Measurements from ENCODE around the gene RNF103.

RNF103 gene

DNA sequence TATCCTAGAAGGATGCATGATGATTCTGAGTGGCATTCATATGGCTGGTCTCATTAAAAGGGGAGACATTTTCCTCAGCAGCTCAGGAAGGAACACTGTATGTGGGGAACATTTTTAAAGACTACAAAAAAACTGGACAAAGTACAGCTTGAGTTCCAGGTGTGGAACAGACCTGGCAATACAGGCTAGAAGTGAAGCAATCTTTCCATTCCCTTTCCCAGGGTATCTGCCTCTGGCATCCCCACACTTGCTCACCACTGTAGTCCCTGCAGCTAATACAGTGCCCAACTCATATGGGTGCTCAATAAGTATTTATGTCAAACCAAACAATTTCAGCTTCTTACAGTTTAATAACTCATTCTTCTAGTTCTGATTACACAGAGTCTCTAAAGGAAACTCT lies 8.1 kb downstream of the RNF103 start:
- no peak for DNase-seq (ENCODE audit: low read depth)
- H3K4me3 ChIP-seq (ENCODE audit: low read length), result no peak overlapping the region
- TF ChIP-seq, protein P1, sequence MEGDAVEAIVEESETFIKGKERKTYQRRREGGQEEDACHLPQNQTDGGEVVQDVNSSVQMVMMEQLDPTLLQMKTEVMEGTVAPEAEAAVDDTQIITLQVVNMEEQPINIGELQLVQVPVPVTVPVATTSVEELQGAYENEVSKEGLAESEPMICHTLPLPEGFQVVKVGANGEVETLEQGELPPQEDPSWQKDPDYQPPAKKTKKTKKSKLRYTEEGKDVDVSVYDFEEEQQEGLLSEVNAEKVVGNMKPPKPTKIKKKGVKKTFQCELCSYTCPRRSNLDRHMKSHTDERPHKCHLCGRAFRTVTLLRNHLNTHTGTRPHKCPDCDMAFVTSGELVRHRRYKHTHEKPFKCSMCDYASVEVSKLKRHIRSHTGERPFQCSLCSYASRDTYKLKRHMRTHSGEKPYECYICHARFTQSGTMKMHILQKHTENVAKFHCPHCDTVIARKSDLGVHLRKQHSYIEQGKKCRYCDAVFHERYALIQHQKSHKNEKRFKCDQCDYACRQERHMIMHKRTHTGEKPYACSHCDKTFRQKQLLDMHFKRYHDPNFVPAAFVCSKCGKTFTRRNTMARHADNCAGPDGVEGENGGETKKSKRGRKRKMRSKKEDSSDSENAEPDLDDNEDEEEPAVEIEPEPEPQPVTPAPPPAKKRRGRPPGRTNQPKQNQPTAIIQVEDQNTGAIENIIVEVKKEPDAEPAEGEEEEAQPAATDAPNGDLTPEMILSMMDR (IDR thresholded peaks at IDR 0.05; ENCODE audit: insufficient read depth, low read depth, low read length, missing control alignments), result no peak

DNA sequence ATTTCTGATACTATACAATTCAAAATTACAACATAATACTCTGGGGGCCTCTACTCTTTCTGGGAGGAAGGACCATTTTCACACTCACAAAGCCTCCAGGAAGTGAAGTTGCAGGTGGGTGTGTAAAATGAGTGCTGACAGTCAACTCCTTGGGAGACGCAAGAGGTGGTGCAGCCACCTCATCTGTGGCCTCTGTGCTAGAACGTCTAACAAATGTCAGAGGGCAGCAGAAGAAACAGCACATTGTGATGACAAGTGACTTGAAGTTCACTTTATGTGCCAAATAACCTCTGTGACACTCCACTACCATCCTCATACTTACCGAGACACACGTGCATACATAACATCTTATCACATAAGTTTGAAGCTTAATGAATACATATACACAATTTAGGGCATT lies 10.2 kb downstream of the RNF103 start:
- DNase-seq (ENCODE audit: low read depth), result no peak
- TF ChIP-seq, protein P1 (IDR thresholded peaks at IDR 0.05; ENCODE audit: insufficient read depth, low read depth, low read length, missing control alignments), result no peak
- H3K4me3 ChIP-seq (ENCODE audit: low read length), result no peak overlapping the region

DNA sequence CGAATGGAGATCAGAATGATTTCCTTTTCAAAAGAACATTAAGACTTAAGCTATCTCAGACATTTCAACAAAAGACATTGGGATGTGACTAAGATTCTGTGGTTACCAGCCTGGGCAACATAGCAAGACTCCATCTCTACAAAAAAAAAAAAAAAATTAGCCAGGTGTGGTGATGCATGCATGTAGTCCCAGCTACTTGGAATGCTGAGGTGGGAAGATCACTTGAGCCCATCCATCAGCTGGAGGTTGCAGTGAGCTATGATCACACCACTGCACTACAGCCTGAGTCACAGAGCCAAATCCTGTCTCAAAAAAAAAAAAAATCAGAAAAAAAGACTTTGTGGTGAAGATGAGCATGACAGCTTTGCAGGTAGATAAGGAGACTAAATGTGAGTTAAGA lies 12.8 kb downstream of the RNF103 start:
- DNase-seq (ENCODE audit: low read depth), result no peak
- TF ChIP-seq, protein P1 (IDR thresholded peaks at IDR 0.05; ENCODE audit: insufficient read depth, low read depth, low read length, missing control alignments), result no peak

DNA sequence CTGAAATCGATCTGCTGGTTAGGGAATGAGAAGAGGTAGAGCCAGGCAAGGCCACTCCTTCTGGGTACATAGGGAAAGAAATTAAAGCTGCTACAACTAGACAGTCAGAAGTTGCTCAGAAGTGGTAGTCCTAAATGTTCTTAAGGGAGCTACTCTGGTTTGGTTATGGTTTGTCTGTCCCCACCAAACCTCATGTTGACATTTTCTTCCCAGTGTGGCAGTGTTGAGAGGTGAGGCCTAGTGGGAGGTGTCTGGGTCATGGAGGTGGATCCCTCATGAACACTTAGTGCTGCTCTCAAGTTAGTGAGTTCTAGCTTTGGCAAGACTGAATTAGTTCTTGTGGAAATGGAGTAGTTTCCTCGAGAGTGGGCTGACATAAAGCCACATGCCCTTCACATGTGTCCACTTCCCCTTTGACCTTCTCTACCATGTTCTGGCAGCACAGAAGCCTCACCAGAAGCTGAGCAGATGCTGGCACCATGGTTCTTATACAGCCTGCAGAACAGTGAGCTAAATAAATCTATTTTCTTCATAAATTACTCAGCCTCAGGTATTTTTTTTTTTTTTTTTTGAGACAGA lies 14.7 kb downstream of the RNF103 start:
- no peak overlapping the region for H3K4me3 ChIP-seq (ENCODE audit: low read length)
- no peak for DNase-seq (ENCODE audit: low read depth)
- TF ChIP-seq, protein P1 (IDR thresholded peaks at IDR 0.05; ENCODE audit: insufficient read depth, low read depth, low read length, missing control alignments), result no peak

More for the DNA sequence above, 12.8 kb downstream of the RNF103 start:
- no peak overlapping the region for H3K4me3 ChIP-seq (ENCODE audit: low read length)

DNA sequence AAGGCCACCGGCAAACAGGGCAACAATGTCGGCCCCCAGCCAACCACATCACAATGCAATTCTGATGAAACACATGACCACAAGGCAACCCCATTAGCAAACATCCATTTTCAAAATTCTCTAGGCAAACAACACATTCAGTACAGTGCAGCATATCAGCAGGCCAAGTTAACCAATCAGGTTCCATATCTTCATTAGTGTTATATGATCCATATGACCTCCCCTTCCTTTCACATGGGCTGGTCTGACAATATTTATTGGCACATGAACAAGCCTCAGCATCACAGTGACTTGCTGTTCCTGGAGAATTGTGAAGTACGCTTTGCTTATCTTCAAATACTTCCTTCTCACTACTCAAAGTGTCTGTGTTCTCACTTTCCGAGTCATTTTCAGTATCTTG lies 19.8 kb downstream of the RNF103 start:
- TF ChIP-seq, protein P1 (IDR thresholded peaks at IDR 0.05; ENCODE audit: insufficient read depth, low read depth, low read length, missing control alignments), result no peak
- DNase-seq (ENCODE audit: low read depth), result no peak
- H3K4me3 ChIP-seq (ENCODE audit: low read length), result no peak overlapping the region

DNA sequence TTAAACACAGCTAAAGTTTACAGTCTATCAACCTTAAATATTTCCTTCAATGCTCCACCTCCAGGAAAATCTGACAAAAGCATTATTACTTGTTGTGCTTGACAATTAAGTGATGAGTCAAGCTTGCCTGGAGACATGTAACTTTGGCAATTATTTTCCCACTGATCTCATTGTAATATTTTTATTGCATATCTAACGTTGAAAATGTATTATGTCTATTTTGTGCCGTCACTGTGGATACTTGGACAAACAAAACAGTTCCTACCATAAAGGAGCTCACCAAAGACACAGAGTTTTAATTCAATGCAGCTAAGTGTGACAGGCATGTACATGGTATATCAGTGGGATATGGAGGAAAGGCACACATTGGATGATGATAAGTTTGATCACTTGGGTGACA lies 24.7 kb downstream of the RNF103 start:
- TF ChIP-seq, protein P1 (IDR thresholded peaks at IDR 0.05; ENCODE audit: insufficient read depth, low read depth, low read length, missing control alignments), result no peak
- no peak overlapping the region for H3K4me3 ChIP-seq (ENCODE audit: low read length)
- peak; percentile 80 for DNase-seq (ENCODE audit: low read depth)

DNA sequence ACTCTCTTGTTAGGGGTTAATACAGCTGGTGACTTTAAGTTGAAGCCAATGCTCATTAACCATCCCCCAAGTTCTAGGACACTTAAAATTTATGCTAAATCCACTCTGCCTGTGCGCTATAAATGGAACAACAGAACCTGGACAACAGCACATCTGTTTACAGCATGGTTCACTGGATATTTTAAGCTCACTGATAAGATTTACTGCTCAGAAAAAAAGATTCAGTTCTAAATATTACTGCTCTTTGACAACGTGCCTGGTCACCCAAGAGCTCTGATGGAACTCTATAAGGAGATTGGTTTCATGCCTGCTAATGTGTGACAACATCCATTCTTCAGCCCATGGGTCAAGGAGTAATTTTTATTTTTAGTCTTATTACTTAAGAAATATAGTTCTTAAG lies 27.5 kb downstream of the RNF103 start:
- TF ChIP-seq, protein P1 (IDR thresholded peaks at IDR 0.05; ENCODE audit: insufficient read depth, low read depth, low read length, missing control alignments), result no peak
- no peak for DNase-seq (ENCODE audit: low read depth)
- H3K4me3 ChIP-seq (ENCODE audit: low read length), result no peak overlapping the region
